Central memory CD4-positive, alpha-beta T cell (primary cell): ENCODE results near the gene OBP2B.
"Not testable (repeated sequence)": the region's sequence is repeated elsewhere in the genome, so short reads cannot be mapped to it uniquely, and the experiment has no call there.

ENCODE experiments used
- DNase-seq: peaks from one replicate; pipeline ENCODE4 v3.0.0; 2022

The OBP2B gene

GRCh38 chr9:133221177-133221809, 12.2 kb upstream of the OBP2B start:
- no peak for DNase-seq

DNA sequence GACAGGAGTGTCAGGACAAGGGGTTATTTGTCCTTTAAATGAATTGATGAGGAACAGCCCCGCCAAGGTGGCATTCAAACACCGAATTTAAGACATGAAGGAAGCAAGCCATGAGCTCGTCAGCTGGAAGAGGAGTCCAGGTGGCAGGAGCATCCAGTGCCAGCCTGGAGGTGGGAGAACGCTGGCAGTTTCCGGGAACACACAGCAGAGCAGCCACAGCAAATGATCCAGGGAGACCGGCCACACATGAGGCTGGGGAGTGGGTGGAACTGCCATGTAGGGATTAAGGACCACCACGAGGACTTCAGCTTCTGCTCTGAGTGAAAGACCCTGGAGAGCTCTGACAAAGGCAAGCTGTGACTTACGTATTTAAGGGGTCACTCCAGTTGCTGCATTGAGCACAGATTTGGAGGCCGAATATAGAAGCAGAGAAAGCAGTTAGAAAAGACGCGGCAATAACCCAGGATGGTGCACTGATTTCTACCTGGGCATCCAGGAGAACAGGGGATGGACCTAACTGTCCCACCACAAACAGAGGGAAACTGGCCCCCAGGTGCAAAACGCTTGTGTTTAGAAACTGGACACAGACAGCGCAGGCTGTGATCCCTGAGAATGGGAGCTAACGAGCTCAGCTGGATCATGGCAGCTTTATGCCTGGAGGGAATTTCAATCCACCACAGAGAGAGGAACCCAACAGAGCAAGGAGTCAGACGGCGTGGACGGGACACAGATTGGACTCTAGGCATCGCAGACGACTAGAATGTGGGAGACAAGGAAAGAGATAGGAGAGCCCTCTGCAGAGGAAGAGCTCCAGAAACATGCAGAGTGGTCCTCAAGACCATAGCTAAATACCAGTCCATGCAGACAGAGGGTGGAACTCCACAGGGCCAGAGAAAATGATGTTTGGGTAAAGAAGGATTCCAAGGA, 9.3 kb upstream of the OBP2B start:
- DNase-seq: not testable (repeated sequence)

DNA sequence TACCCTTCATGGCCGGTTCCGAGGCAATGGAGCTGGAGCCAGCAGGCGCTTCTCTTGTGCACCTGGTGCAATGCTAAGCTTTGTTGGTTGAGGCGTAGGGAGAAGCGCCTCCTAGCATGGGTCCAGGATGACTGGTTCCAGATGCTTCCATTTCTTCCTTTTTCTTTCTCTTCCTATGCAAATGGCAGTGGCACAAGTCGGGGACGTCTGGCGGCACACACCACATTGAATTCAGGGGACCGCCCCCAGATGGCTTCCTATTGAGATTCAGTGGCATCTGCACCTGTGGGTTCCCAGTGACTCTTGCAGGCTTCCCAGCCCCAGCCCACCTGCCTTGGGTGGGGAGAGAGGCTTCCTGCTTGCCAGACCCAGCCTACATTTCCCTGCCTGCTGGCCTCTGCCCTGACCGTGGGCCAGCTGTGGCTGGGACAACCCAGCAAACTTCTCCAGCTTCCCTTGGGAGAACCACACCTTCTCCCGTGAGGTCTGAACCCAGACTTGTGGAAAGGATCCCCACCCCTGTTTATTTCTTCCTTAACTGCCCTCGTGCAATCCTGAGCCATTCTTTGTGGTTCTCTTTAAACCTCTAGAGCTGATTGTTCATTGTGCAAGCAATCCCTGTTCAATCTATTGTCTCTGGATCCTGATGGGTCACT, 8.4 kb upstream of the OBP2B start:
- not testable (repeated sequence) for DNase-seq

- DNase-seq: not testable (repeated sequence)
Measured at GRCh38 chr9:133214276-133214675, 5.2 kb upstream of the OBP2B start.

GRCh38 chr9:133210609-133211008, 1.6 kb upstream of the OBP2B start:
- no peak for DNase-seq

DNA sequence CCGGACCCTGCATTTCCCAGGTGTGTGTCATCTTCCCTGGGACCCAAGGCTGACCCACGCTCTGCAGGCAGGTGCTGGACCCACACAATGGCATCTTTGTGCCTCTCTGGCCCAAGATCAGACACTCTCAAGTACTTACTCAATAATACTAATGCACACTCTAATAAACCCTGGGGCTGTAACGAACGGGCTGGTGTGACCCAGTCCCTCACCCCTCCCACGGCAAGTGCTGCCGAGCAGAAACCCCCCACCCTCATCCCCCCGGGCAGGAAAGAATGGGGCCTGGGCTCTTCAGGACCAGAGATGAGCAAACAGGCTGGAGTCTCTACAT, 1.1 kb upstream of the OBP2B start:
- no peak for DNase-seq

- not testable (repeated sequence) for DNase-seq
Measured at GRCh38 chr9:133209327-133210201, 514 bp upstream of the OBP2B start.

DNA sequence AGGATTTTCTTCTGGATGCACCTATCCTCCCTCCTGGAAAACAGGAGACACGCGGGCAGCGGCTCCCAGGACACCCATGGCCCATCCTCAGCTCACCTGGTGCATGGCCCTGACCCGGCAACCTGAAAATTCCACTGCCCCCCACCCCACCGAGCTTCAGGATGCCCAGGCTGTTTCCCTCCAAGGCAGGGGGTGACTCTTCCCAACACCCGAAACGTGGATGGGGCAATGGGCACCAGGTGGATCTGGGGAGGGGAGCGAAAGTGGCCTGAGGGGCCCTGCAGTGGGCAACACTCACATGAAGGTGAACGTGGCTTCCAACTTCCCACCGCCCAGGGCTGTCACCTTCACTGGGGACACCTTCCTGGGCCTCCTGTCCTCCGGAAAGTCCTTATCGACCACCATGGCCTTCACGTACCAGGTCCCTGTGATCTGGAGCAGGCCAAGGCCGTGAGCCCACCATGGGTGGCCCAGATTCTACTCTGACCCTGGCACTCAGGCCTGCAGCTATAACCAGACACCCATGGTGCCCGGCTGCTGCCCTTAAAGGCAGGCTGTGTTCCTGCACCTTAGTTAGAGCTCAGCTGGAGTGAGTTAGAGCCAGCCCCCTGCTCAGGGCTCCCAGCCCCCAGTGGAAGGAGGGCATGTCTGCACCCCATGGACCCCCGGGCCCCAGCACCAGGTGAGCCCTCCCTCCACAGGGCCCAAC, 725 bp downstream of the OBP2B start:
- DNase-seq: not testable (repeated sequence)

- no peak for DNase-seq
Measured at GRCh38 chr9:133207540-133208170, 1.4 kb downstream of the OBP2B start.

DNA sequence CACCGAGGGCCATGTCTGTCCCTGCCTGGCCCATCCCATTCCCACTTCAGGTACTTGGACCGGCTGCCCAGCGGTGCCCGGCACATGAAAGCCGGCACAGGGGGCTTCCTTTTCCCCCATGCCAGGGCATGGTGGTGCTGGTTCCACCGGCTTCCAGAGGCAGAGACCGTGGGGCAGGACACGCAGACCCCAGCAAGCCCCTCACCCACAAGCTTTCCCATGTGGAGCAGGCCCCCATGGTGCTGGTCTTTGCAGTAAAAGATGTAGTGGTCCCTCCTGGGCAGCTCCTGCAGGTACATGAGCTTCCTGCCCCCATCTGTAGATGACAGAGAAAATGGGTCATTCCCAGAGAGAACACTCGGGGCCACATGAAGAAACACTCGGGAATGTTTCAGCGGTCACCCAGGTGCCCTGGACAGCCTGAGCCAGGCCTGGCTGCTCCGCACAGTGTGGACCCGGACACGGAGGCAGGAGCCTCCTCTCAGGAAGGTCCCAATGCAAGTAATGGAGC, 2.0 kb downstream of the OBP2B start:
- no peak for DNase-seq

GRCh38 chr9:133205996-133206931, 2.8 kb downstream of the OBP2B start:
- DNase-seq: no peak

GRCh38 chr9:133205481-133205887, 3.6 kb downstream of the OBP2B start:
- not testable (repeated sequence) for DNase-seq

GRCh38 chr9:133204993-133205336, 4.1 kb downstream of the OBP2B start:
- no peak for DNase-seq

- DNase-seq: no peak
Measured at GRCh38 chr9:133204335-133204992, 4.6 kb downstream of the OBP2B start.

DNA sequence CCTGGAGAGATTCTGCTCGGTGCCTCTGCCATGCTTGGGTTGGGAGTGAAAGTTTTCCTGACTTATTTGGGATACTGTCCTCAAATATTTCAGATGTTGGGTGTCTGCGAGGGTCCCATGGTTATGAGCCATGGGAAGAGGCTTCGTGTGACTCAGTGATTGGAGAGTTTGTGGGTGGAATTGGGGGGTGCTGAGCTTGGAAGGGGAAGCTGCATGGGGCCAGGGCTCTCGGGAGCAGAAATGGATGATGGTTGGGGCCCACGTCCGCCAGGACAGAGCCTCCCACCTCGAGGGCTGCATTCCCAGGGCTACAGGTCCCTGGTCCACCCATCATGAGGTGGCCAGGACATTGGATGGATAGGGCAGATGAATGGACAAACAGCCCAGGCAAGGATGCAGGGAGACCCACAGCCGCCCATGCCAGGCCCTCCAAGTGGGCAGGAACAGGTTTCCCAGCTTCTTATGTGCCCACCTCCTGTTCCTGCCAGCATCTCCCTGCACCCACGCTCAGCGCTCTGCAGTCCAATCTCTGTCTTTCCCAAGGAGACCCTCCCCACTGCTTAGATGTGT, 5.5 kb downstream of the OBP2B start:
- DNase-seq: no peak

DNA sequence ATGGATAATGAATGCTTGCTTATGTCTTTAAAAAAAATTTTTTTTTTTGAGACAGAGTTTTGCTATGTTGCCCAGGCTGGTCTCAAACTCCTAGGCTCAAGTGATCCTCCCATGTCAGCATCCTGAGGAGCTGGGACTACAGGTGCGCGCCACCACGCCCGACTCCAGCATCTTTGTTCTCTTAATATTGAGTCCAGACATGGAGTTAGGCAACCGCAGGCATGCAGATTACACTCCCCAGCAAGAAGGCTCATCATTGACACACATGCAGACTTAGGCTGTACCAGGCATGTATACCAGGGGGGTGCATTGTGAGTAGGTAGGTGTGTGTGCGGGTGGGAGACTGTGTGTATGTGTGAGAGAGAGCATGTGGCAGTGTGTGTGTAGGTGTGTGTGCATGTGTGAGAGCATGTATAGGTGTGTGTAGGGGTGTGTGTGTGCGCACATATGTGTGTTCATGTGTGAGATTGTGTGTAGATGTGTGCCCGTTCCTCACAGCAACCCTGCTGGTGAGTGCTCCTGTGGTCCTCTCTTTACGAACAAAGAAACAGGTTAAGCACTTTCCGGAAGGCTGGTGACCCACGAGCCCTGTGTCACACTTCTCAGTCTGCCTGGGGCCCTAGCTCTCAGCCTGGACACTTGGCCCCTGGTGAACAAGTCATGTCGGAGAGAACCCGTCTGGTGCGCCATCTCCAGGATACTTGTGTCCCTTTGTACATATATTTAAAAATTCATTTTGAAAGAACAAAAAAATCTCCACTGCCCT, 6.2 kb downstream of the OBP2B start:
- no peak for DNase-seq

DNA sequence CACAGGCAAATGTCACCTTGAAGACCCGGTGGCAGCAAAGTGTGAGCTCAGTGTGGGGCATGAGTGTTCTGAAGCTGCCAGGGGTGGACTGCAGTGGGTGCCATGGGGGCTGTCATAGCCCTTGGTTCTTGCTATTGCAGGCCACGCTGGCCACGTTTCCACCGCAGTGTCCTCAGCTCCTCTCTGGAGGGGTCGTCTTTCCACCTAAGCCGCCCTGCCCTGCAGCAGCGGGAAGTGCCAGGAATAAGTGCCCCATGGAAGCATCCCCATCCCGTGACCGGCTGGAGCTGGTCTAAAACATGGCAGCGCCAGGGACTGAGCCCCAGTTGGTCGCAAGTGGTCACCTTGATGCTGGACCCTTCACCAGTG, 6.9 kb downstream of the OBP2B start:
- no peak for DNase-seq

GRCh38 chr9:133201424-133202144, 7.5 kb downstream of the OBP2B start:
- DNase-seq: no peak
